G401 (cell line): ENCODE data around the gene GCN1. TPM values are rescaled to one million over a fixed set of nuclear protein-coding genes. Genes with fewer than 3 reads are reported as not detected.
"Not testable (repeated sequence)": the region's sequence is repeated elsewhere in the genome, so short reads cannot be mapped to it uniquely, and the experiment has no call there.

Source experiments
- DNase-seq: peaks from one replicate; pipeline ENCODE4 v3.0.0-alpha.2; 2015; ENCODE audit warnings: low spot score
- in situ Hi-C: cut with HindIII; loops from 2 replicates; pipeline ENCODE4 v1.10.0; 2016; ENCODE audit warnings: low sequenced_read_pairs, mixed read lengths
- total RNA-seq: library from RNA; depleted of rRNA; stranded (reverse); fragments of >200 nt; shearing (Covaris generic); gene quantifications from 2 replicates; pipeline ENCODE4 v1.2.3, GENCODE V29; 2014

The GCN1 gene
- total RNA-seq, 1 experiment from 2014 or later = 65.2 TPM

- DNase-seq = peak; percentile 13
Observed at GRCh38 chr12:120196817-120197541, 2.5 kb upstream of the GCN1 start.

GRCh38 chr12:120196363-120196762 is 1.8 kb upstream of the GCN1 start:
- peak; percentile 10 for DNase-seq
- in situ Hi-C loops = no loop called here

More at GRCh38 chr12:120196817-120197541, 2.5 kb upstream of the GCN1 start:
- in situ Hi-C loops = not testable (repeated sequence)

DNA sequence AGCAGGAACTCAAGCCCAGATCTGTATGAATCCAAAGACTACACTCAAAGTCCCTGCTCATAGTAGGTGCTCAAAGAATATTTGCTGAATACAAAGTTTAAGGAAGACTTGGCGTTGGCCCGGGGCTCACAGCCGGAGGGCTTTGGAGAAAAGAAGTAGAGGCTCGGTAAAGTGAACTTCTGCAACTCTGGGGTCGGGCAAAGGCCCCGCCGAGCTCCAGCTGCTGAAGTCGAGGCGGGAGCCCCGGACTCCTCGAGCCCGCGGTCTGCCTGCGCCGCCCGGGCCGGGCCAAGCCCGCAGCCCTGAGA is 335 bp downstream of the GCN1 start:
- DNase-seq = no peak
- in situ Hi-C loops = no loop called here

GRCh38 chr12:120193286-120193685 is 1.2 kb downstream of the GCN1 start:
- DNase-seq, in situ Hi-C loops: not testable (repeated sequence)

DNA sequence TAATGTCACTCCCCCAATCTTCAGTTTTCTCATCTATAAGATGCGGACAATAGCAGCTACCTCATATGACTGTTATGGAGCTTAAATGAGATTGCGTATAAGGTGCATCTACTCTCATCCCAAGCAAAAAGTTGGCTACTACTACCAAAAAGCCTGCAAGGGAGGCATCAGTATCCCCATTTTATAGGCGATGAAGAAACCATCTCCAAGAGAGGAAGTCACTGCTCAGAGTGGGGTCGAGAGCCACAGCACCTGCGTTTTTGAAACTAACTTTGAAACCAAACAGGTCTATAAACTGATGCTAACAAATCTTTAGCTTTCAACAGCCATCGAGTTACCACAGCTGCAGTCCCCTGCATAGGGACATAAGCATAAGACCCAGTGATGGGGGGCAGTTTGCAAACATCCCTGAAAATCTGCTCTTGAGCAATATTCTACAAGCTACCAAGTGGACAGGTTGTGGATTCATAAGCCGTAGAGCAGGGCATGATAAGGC is 3.5 kb downstream of the GCN1 start:
- DNase-seq = no peak
- in situ Hi-C loops = no loop called here

DNA sequence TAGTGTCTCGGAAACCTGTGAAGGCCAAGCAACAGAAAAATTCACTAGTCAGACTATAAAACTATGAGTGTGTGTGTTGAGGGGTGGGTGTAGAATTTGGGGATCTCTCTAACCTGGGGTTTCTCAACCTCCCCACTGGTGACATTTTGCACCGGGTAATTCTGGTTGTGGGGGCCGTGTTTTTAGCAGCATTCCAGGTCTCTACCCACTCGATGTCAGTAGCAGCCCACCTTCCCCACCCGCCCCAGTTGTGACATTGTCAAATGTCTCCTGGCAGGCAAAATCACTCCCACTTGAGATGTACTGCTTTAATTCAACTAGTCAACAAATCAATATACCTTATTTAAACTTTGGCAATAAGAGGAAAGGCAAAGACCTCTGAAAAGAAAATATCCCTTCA is 4.1 kb downstream of the GCN1 start:
- no peak for DNase-seq
- in situ Hi-C loops = no loop called here

GRCh38 chr12:120186654-120187053 is 7.9 kb downstream of the GCN1 start:
- in situ Hi-C loops = no loop called here
- no peak for DNase-seq

DNA sequence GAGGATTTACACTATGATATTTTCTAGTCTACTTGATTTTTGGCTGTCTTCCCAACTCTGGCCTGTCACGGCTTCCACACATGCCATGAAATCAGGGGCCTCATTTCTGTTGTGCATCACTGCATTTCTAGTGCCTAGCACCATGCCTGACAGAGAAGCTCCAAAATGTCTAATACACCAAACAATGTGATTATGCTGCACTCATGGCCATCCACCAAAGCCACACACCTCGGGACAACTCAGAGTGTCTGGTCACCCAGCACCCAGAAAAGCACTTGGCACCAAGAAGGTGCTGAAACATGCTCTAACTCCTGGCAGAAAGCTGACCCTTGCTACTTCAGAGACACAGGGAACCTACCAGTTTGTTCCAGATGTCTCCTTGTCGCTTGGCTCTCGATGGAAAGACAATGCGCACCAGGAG is 11.3 kb downstream of the GCN1 start:
- in situ Hi-C loops = no loop called here

GRCh38 chr12:120181991-120182631 is 12.4 kb downstream of the GCN1 start:
- in situ Hi-C loops = no loop called here
- no peak for DNase-seq

More for the DNA sequence above, 11.3 kb downstream of the GCN1 start:
- DNase-seq = no peak

DNA sequence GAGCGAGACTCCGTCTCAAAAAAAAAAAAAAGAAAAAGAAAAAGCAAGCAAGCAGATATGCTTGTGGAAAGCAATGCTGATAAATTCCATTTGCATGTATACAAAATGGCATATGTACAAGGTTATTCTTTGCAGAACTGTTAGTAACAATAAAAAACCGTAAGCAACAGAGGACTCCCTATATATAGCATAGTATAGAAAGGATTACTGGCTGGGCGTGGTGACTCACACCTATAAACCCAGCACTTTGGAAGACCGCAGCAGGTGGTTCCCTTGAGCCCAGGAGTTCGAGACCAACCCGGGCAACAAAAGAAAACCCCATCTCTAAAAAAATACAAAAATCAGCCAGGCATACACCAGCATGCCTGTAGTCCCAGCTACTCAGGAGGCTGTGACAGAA is 13.5 kb downstream of the GCN1 start:
- in situ Hi-C loops = no loop called here
- no peak for DNase-seq

DNA sequence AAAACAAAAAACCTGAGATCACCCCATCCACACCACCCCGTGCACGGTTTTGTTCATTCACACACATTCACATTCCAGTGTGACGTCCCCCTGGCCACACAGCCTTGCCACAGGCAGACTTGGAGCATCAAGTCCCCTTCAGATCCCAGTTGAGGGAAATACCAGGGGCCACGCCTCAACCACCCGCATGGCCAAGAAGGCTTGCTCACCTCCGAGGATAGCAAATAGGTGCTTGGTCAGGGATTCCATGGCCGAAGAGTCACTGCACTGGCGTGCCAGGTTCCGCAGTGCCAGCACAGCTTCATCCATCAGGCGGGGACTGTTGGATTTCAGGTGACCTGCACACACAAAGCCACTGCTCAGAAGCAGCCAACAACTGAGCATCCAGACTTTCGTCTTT is 19.0 kb downstream of the GCN1 start:
- no peak for DNase-seq
- in situ Hi-C loops = no loop called here

DNA sequence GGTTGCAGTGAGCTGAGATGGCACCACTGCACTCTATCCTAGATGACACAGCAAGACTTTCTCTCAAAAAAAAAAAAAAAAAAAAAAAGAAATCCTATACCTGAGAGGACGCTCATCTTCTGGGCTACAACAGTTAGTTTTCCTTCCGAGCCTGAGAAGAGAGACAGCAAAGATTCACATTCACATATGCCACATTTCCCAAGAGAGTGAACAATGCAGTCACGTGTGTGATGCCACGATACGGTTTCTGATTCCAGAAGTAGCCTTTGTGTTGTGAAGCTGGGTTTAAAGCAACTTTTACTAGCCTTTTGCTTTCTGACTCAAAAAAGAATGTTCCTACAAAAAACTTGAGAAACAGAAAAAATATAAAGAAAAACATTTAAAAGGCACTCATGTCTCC is 19.5 kb downstream of the GCN1 start:
- no peak for DNase-seq
- in situ Hi-C loops = no loop called here

GRCh38 chr12:120172053-120172452 is 22.5 kb downstream of the GCN1 start:
- in situ Hi-C loops = no loop called here
- DNase-seq = no peak

DNA sequence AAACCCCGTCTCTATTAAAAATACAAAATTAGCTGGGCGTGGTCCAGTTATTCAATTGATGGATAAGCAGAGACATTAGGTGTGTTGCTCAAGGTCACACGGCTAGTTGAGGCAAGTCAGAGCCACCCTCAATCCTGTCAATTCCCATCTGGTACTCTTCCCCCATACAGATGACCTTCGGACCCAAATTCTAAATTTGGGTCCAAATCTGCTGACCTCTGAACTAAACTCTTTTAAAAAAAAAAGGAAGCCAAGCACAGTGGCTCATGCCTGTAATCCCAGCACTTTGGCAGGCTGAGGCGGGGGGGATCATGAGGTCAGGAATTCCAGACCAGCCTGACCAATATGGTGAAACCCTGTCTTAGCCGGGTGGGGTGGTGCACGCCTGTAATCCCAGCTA is 23.9 kb downstream of the GCN1 start:
- in situ Hi-C loops = no loop called here
- no peak for DNase-seq

DNA sequence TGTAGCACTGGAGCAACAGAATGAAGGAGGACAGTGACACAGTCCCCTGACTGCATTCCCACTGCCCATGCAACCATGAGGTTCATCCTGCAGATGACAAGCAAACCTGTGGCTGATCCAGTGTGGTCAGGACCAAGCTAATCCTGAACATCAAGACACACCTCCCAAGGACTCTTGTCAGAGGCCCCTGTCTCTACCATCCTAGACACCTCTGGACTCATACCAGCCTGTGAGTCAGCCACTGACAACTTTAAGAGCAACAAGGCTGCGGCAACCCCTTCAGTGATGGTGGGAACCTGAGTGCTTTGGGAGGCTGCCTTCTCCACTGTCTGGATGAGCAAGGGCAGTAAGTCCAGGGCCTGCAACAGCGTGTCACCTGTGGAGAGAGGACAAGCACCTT is 24.6 kb downstream of the GCN1 start:
- in situ Hi-C loops = no loop called here
- no peak for DNase-seq

- DNase-seq = no peak
- in situ Hi-C loops = no loop called here
Observed at GRCh38 chr12:120168337-120168736, 26.2 kb downstream of the GCN1 start.

- in situ Hi-C loops = no loop called here
- DNase-seq = no peak
Observed at GRCh38 chr12:120167529-120168095, 26.9 kb downstream of the GCN1 start.

DNA sequence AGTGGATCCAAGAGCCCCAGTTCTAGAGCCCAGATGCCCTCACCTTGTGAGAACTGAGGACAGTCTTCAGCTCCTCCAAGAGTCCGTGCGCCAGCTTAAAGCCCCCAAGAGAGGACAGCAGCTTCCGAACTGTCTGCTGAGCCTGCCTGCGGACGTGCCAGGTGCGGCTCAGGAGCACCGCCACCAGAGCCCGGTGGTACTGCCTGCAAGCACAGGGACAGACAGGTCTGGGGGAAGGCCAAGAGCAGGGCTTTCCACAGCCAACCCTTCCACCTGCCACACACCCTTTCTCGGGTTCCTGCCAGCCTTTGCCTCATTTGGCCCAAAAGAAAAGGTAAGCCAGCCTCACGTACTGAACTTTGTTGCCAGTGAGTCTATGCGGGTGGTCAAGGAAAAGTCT is 30.2 kb downstream of the GCN1 start:
- in situ Hi-C loops = no loop called here
- DNase-seq = peak; percentile 91

- no peak for DNase-seq
- in situ Hi-C loops = no loop called here
Observed at GRCh38 chr12:120162763-120163162, 31.8 kb downstream of the GCN1 start.

- in situ Hi-C loops = no loop called here
- no peak for DNase-seq
Observed at GRCh38 chr12:120161852-120162251, 32.7 kb downstream of the GCN1 start.
